Thyroid gland (tissue), 4 donors: ENCODE results near the gene FUNDC2. TPM values are rescaled to one million over a fixed set of nuclear protein-coding genes. Genes with fewer than 3 reads are reported as not detected.

Experiments
- DNase-seq, 2 donors: peaks; one replicate each; pipeline ENCODE4 v3.0.0-alpha.2; 2019
- H3K27ac ChIP-seq, 3 donors: fragments of 200-600 bp; sonication (generic); 1 replicate in 2 of 3; 2 replicates in 1 of 3; pipeline ENCODE4 v1.5.1; 2016 to 2019; ENCODE audit warnings: mild to moderate bottlenecking in 1 of 3, moderate library complexity in 1 of 3
- H3K27me3 ChIP-seq: fragments of 200-600 bp; sonication (generic); one replicate; pipeline ENCODE4 v1.5.1; 2019
- H3K36me3 ChIP-seq, 2 donors: fragments of 200-600 bp; sonication (generic); one replicate each; pipeline ENCODE4 v1.5.1; 2016 to 2019
- H3K4me1 ChIP-seq, 2 donors: fragments of 200-600 bp; sonication (generic); one replicate each; pipeline ENCODE4 v1.5.1; 2017 to 2019
- H3K4me3 ChIP-seq, 3 donors: fragments of 200-600 bp; sonication (generic); replicated peaks in 1 of 3; 1 replicate in 2 of 3; 2 replicates in 1 of 3; pipeline ENCODE4 v1.5.1; 2016; ENCODE audit warnings: mild to moderate bottlenecking in 1 of 3
- H3K9me3 ChIP-seq: fragments of 200-600 bp; sonication (generic); one replicate; pipeline ENCODE4 v1.5.1; 2017
- CTCF ChIP-seq, 6 experiments: fragments of 200-600 bp in 3 of 6; fragments of 450-650 bp in 3 of 6; sonication (generic) in 3 of 6; IDR thresholded peaks; one replicate each; pipeline ENCODE4 v1.5.1; 2016 to 2019; ENCODE audit warnings: antibody characterized with exemption in 6 of 6, mild to moderate bottlenecking in 2 of 6, inconsistent platforms in 1 of 6, moderate library complexity in 1 of 6
- POLR2A ChIP-seq, 2 donors: fragments of 450-650 bp; IDR thresholded peaks; one replicate each; pipeline ENCODE4 v1.6.1; 2017; ENCODE audit warnings: antibody characterized with exemption in 2 of 2, mild to moderate bottlenecking in 2 of 2, moderate library complexity in 1 of 2
- WGBS, 2 donors: methylation state at CpG; one replicate each; pipeline ENCODE4 v1.1.5; 2017; 5-methylcytosine and 5-hydroxymethylcytosine counted together
- intact Hi-C: fragments of 100-400 bp; cut with DNase I; formaldehyde crosslinking; loops from one replicate; pipeline ENCODE4 v1.15.1; 2023
- total RNA-seq, 4 donors: library from RNA; depleted of rRNA; stranded (reverse); fragments of >200 nt; gene quantifications; one replicate each; pipeline ENCODE4 v1.2.3, GENCODE V29; 2016

The FUNDC2 gene
- total RNA-seq, 4 donors from 2014 or later: 50.7 to 78.5 (median 69.0) TPM

- no peak overlapping the region for H3K27ac ChIP-seq
- no peaks in the 10 kb centered on the region for H3K27me3 ChIP-seq
- WGBS, 2 donors: 100% methylated on average over 4 of the region's 4 CpGs
- intact Hi-C loops: no loop called here
- no peak for DNase-seq
- no peaks in the 10 kb centered on the region for H3K9me3 ChIP-seq
- no peak overlapping the region for H3K4me3 ChIP-seq
- H3K36me3 ChIP-seq: peaks cover 0 to 7% of the 10 kb centered on the region in 2 donors
- H3K4me1 ChIP-seq: no peaks in the 10 kb centered on the region
- TF ChIP-seq CTCF (IDR thresholded peaks at IDR 0.05) (no peak), POLR2A (IDR thresholded peaks at IDR 0.05) (no peak)
Measured at GRCh38 chrX:155035688-155036087, 9.0 kb downstream of the FUNDC2 start.

- TF ChIP-seq CTCF (IDR thresholded peaks at IDR 0.05) (no peak), POLR2A (IDR thresholded peaks at IDR 0.05) (no peak)
- Histone ChIP-seq H3K27me3 (no peaks in the 10 kb centered on the region), H3K9me3 (no peaks in the 10 kb centered on the region), H3K4me1 (no peaks in the 10 kb centered on the region), H3K36me3 (no peaks in the 10 kb centered on the region), H3K4me3 (no peak overlapping the region), H3K27ac (no peak overlapping the region)
- 93 to 95% methylated on average over 6 of the region's 6 CpGs for WGBS, 2 donors
- no peak for DNase-seq
- intact Hi-C loops: no loop called here
Measured at GRCh38 chrX:155046129-155046810, 19.6 kb downstream of the FUNDC2 start.

DNA sequence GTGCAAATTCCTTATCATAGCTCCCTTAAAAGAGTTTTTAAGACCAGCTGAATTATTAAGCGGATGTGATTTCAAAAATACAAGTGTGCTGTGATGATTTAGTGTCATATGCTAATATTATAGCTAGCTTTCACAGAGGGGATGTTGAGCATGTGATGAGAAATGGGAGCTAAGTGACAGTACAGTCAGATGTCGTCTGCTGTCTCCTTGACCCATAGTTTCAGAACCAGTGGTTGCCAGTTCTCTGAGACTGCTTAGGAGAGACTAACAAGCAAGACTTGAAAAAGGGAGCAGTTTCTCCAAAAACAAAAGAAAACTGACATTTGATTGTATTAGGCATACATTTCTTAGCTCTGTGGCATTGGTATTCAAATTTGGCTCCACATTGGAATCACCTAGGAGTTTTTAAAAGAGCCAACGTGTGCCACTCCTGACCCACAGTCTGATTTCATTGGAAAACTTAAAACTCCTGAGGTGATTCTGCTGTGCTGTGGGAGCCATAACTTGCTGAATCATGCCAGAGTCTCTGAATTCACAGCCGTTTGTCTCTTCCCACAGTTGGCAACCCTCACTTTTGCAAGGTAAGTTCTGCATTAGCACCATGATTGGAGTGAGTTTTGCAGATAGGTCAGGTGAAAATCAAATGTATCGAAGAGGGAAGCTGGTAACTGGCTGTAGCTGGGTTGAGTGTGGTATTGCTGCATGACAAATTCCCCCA, 20.3 kb downstream of the FUNDC2 start:
- no peaks in the 10 kb centered on the region for H3K9me3 ChIP-seq
- no peak overlapping the region for H3K27ac ChIP-seq
- no peaks in the 10 kb centered on the region for H3K27me3 ChIP-seq
- TF ChIP-seq POLR2A (IDR thresholded peaks at IDR 0.05) (no peak), CTCF (IDR thresholded peaks at IDR 0.05) (no peak)
- no peaks in the 10 kb centered on the region for H3K36me3 ChIP-seq
- no peak overlapping the region for H3K4me3 ChIP-seq
- WGBS, 2 donors: 82 to 92% methylated on average over 5 of the region's 5 CpGs
- H3K4me1 ChIP-seq: no peaks in the 10 kb centered on the region
- intact Hi-C loops: no loop called here
- no peak for DNase-seq

- Histone ChIP-seq H3K27ac (no peak overlapping the region), H3K4me3 (no peak overlapping the region), H3K4me1 (no peaks in the 10 kb centered on the region), H3K36me3 (no peaks in the 10 kb centered on the region), H3K27me3 (no peaks in the 10 kb centered on the region), H3K9me3 (no peaks in the 10 kb centered on the region)
- TF ChIP-seq CTCF (IDR thresholded peaks at IDR 0.05) (peak in 4 of 6 experiments; percentile 23 to 49 (median 32)), POLR2A (IDR thresholded peaks at IDR 0.05) (no peak)
- peak; percentile 29 to 45 for DNase-seq
- WGBS, 2 donors: 44 to 46% methylated on average over 9 of the region's 9 CpGs
- intact Hi-C loops: no loop called here
Measured at GRCh38 chrX:155048977-155049619, 22.5 kb downstream of the FUNDC2 start.
